ENCODE data around the gene AKT3.

DNA sequence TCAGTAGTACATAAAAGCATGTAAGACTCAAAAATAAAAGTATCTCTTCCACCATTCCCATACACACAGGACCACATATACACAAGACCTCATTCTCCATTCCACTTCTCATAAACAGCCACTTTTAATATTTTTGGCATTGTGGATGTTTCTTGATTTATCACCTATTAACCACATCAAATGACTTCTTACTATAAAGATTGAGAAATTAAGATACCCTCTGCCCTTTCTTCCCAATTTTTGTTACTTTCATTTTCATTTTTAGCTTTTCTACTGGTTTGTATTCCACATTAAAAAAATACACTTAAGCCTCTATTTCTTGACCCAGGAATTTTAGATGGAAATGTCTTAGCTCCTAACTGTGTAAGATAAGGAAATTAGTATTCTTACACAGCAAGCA, 22.8 kb downstream of the AKT3 start:
- TF ChIP-seq, protein P1, sequence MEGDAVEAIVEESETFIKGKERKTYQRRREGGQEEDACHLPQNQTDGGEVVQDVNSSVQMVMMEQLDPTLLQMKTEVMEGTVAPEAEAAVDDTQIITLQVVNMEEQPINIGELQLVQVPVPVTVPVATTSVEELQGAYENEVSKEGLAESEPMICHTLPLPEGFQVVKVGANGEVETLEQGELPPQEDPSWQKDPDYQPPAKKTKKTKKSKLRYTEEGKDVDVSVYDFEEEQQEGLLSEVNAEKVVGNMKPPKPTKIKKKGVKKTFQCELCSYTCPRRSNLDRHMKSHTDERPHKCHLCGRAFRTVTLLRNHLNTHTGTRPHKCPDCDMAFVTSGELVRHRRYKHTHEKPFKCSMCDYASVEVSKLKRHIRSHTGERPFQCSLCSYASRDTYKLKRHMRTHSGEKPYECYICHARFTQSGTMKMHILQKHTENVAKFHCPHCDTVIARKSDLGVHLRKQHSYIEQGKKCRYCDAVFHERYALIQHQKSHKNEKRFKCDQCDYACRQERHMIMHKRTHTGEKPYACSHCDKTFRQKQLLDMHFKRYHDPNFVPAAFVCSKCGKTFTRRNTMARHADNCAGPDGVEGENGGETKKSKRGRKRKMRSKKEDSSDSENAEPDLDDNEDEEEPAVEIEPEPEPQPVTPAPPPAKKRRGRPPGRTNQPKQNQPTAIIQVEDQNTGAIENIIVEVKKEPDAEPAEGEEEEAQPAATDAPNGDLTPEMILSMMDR (IDR thresholded peaks at IDR 0.05; ENCODE audit: low read length), result no peak
- no peak for TF ChIP-seq EZH2 (optimal IDR thresholded peaks at IDR 0.05; ENCODE audit: low read depth, low read length)

Data from MM.1S (cell line).